ENCODE results near the gene VWA3A. TPM values are rescaled to one million over a fixed set of nuclear protein-coding genes. Genes with fewer than 3 reads are reported as not detected.

The VWA3A gene
- total RNA-seq, 1 experiment from 2014 or later: not detected

DNA sequence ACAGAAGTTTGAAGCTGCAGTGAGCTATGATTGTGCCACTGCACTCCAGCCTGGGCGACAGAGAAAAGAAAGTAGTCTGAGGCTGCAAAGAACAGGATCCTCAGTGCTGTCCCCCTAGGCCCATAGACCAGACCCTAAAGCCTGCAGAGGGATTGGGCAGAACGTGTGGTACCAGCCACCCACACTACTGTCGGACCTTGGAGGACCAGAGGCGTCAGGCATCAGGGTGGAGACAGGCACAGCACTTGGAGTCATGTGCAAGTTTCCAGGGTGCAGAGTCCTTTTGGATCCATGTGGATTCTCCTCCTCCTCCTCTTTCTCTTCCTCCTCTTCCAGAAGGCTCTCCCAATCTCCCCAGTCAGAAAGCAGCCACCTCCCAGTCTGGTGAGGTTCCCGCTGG is 72.1 kb downstream of the VWA3A start:
- CTCF ChIA-PET: no interaction called here
- BruUV-seq (replicated peaks): no TSS peak
- Histone ChIP-seq H3K27me3 (ENCODE audit: control insufficient read depth, insufficient read depth, low read length) (peaks cover 11% of the 10 kb centered on the region), H3K36me3 (ENCODE audit: control insufficient read depth, insufficient read depth, low read length) (no peaks in the 10 kb centered on the region), H3K4me1 (ENCODE audit: control insufficient read depth, insufficient read depth, low read length) (peaks cover 3% of the 10 kb centered on the region; the same call in 1 of the 2 replicates), H3K9me3 (ENCODE audit: control insufficient read depth, insufficient read depth, low read depth, low read length) (no peaks in the 10 kb centered on the region), H3K27ac (ENCODE audit: low read length) (no peak overlapping the region), H3K4me3 (ENCODE audit: low read depth in 2 of 2, low read length in 2 of 2) (no peak overlapping the region)
- DNase-seq (ENCODE audit: low read depth, low spot score) (no peak), ATAC-seq (no peak)
- in situ Hi-C loops (cut with HindIII; ENCODE audit: low pct_unique_long_range_greater_than_20kb, low sequenced_read_pairs) (no loop called here), intact Hi-C loops (cut with micrococcal nuclease; ENCODE audit: unreplicated experiment) (no loop called here)
- TF ChIP-seq TCF7L2 (IDR thresholded peaks at IDR 0.05; ENCODE audit: low read depth, low read length): no peak
- TF ChIP-seq POLR2AphosphoS5 (IDR thresholded peaks at IDR 0.05; ENCODE audit: low read depth, low read length): no peak
- no peak for TF ChIP-seq SIN3A (IDR thresholded peaks at IDR 0.05; ENCODE audit: borderline replicate concordance, insufficient read depth, low read depth, low read length)
- TF ChIP-seq, protein P1, sequence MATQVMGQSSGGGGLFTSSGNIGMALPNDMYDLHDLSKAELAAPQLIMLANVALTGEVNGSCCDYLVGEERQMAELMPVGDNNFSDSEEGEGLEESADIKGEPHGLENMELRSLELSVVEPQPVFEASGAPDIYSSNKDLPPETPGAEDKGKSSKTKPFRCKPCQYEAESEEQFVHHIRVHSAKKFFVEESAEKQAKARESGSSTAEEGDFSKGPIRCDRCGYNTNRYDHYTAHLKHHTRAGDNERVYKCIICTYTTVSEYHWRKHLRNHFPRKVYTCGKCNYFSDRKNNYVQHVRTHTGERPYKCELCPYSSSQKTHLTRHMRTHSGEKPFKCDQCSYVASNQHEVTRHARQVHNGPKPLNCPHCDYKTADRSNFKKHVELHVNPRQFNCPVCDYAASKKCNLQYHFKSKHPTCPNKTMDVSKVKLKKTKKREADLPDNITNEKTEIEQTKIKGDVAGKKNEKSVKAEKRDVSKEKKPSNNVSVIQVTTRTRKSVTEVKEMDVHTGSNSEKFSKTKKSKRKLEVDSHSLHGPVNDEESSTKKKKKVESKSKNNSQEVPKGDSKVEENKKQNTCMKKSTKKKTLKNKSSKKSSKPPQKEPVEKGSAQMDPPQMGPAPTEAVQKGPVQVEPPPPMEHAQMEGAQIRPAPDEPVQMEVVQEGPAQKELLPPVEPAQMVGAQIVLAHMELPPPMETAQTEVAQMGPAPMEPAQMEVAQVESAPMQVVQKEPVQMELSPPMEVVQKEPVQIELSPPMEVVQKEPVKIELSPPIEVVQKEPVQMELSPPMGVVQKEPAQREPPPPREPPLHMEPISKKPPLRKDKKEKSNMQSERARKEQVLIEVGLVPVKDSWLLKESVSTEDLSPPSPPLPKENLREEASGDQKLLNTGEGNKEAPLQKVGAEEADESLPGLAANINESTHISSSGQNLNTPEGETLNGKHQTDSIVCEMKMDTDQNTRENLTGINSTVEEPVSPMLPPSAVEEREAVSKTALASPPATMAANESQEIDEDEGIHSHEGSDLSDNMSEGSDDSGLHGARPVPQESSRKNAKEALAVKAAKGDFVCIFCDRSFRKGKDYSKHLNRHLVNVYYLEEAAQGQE (IDR thresholded peaks at IDR 0.05; ENCODE audit: insufficient read depth in 1 of 2, low read depth in 2 of 2, low read length in 1 of 2): no peak
- TF ChIP-seq, protein P2, sequence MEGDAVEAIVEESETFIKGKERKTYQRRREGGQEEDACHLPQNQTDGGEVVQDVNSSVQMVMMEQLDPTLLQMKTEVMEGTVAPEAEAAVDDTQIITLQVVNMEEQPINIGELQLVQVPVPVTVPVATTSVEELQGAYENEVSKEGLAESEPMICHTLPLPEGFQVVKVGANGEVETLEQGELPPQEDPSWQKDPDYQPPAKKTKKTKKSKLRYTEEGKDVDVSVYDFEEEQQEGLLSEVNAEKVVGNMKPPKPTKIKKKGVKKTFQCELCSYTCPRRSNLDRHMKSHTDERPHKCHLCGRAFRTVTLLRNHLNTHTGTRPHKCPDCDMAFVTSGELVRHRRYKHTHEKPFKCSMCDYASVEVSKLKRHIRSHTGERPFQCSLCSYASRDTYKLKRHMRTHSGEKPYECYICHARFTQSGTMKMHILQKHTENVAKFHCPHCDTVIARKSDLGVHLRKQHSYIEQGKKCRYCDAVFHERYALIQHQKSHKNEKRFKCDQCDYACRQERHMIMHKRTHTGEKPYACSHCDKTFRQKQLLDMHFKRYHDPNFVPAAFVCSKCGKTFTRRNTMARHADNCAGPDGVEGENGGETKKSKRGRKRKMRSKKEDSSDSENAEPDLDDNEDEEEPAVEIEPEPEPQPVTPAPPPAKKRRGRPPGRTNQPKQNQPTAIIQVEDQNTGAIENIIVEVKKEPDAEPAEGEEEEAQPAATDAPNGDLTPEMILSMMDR (IDR thresholded peaks at IDR 0.05): no peak
- POLR2A ChIA-PET: no interaction called here

DNA sequence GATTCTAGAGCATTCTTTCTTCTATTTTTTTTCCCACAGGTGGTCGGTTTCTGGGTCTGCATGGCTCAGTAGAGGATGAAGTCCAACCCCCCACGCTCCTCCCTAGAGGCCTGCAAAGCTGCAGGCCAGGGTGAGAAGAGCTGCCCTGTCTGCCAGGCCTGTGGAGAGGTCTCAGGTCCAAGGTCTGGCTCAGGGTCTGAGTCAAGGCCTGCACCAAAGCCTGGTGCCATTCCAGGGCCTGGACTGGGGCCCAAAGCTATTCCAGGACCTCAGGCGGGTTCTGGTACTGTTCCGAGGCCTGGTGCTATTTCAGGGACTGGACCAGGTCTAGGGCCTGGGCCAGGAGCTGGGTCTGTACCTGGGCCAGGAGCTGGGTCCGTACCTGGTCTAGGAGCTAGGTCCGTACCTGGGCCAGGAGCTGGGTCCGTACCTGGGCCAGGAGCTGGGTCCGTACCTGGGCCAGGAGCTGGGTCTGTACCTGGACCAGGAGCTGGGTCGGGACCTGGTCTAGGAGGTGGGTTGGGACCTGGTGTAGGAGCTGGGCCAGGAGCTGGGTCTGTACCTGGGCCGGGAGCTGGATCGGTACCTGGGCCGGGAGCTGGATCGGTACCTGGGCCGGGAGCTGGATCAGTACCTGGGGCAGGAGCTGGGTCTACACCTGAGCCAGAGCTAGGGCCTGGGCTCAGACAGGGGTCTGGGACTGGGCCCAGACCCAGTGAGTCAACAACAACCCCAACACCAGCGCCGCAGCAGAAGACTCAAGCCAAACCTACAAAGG is 73.4 kb downstream of the VWA3A start:
- ChIA-PET CTCF (interaction anchor here (0.7 kb wide), 1 partner anchor 454 kb away, joined by 3 read pairs; no protein-coding TSS in a partner anchor), POLR2A (no interaction called here)
- H3K4me3 ChIP-seq (ENCODE audit: low read depth in 2 of 2, low read length in 2 of 2): no peak overlapping the region
- H3K36me3 ChIP-seq (ENCODE audit: control insufficient read depth, insufficient read depth, low read length): no peaks in the 10 kb centered on the region
- H3K27ac ChIP-seq (ENCODE audit: low read length): no peak overlapping the region
- DNase-seq (ENCODE audit: low read depth, low spot score): no peak
- no TSS peak for BruUV-seq (replicated peaks)
- peaks cover 8% of the 10 kb centered on the region for H3K27me3 ChIP-seq (ENCODE audit: control insufficient read depth, insufficient read depth, low read length)
- in situ Hi-C loops (cut with HindIII; ENCODE audit: low pct_unique_long_range_greater_than_20kb, low sequenced_read_pairs) (no loop called here), intact Hi-C loops (cut with micrococcal nuclease; ENCODE audit: unreplicated experiment) (no loop called here)
- TF ChIP-seq, protein P1 (IDR thresholded peaks at IDR 0.05; ENCODE audit: insufficient read depth in 1 of 2, low read depth in 2 of 2, low read length in 1 of 2): no peak
- no peak for TF ChIP-seq TCF7L2 (IDR thresholded peaks at IDR 0.05; ENCODE audit: low read depth, low read length)
- no peak for TF ChIP-seq POLR2AphosphoS5 (IDR thresholded peaks at IDR 0.05; ENCODE audit: low read depth, low read length)
- TF ChIP-seq SIN3A (IDR thresholded peaks at IDR 0.05; ENCODE audit: borderline replicate concordance, insufficient read depth, low read depth, low read length): no peak
- TF ChIP-seq, protein P2 (IDR thresholded peaks at IDR 0.05): no peak
- no peaks in the 10 kb centered on the region for H3K9me3 ChIP-seq (ENCODE audit: control insufficient read depth, insufficient read depth, low read depth, low read length)
- peaks cover 3% of the 10 kb centered on the region; the same call in 1 of the 2 replicates for H3K4me1 ChIP-seq (ENCODE audit: control insufficient read depth, insufficient read depth, low read length)
- no peak for ATAC-seq

Data from Panc1 (cell line).